HEK293 (cell line): ENCODE results near the gene NMB.

Source experiments
- BCL6B ChIP-seq: fragments of 450-650 bp; formaldehyde crosslinking; IDR thresholded peaks from 2 replicates; pipeline ENCODE4 v1.5.1; 2017; ENCODE audit warnings: missing biosample characterization, missing genetic modification characterization
- CTCF ChIP-seq: fragments of 450-650 bp; formaldehyde crosslinking; IDR thresholded peaks from 2 replicates; pipeline ENCODE4 v1.5.1; 2016; ENCODE audit warnings: missing biosample characterization, missing genetic modification characterization
- GLIS2 ChIP-seq: fragments of 450-650 bp; formaldehyde crosslinking; IDR thresholded peaks from 2 replicates; pipeline ENCODE4 v1.5.1; 2016; ENCODE audit warnings: missing biosample characterization, missing genetic modification characterization
- OVOL3 ChIP-seq: fragments of 450-650 bp; formaldehyde crosslinking; IDR thresholded peaks from 2 replicates; pipeline ENCODE4 v1.5.1; 2016; ENCODE audit warnings: missing biosample characterization, missing genetic modification characterization
- PRDM10 ChIP-seq: fragments of 450-650 bp; formaldehyde crosslinking; IDR thresholded peaks from 2 replicates; pipeline ENCODE4 v1.5.1; 2016; ENCODE audit warnings: missing biosample characterization, missing genetic modification characterization
- SP2 ChIP-seq: fragments of 450-650 bp; formaldehyde crosslinking; IDR thresholded peaks from 2 replicates; pipeline ENCODE4 v1.5.1; 2016; ENCODE audit warnings: missing biosample characterization, missing genetic modification characterization
- TCF7L2 ChIP-seq: IDR thresholded peaks from 2 replicates; pipeline ENCODE4 v1.6.1; 2011; ENCODE audit warnings: low read depth, mild to moderate bottlenecking, inconsistent platforms, low read length, moderate library complexity, borderline replicate concordance
- ZBTB6 ChIP-seq: fragments of 450-650 bp; formaldehyde crosslinking; IDR thresholded peaks from 2 replicates; pipeline ENCODE4 v1.5.1; 2017; ENCODE audit warnings: missing biosample characterization, missing genetic modification characterization
- ZNF280D ChIP-seq: fragments of 450-650 bp; formaldehyde crosslinking; IDR thresholded peaks from 2 replicates; pipeline ENCODE4 v1.5.1; 2016; ENCODE audit warnings: missing biosample characterization, missing genetic modification characterization
- ZNF366 ChIP-seq: fragments of 450-650 bp; formaldehyde crosslinking; conservative IDR thresholded peaks from 2 replicates; pipeline ENCODE4 v1.5.1; 2016; ENCODE audit warnings: missing biosample characterization, missing genetic modification characterization
- ZNF473 ChIP-seq: fragments of 450-650 bp; formaldehyde crosslinking; IDR thresholded peaks from 2 replicates; pipeline ENCODE4 v1.5.1; 2017; ENCODE audit warnings: missing biosample characterization, missing genetic modification characterization
- ZNF621 ChIP-seq: fragments of 450-650 bp; formaldehyde crosslinking; IDR thresholded peaks from 2 replicates; pipeline ENCODE4 v1.5.1; 2017; ENCODE audit warnings: missing biosample characterization, missing genetic modification characterization
- ZNF677 ChIP-seq: fragments of 450-650 bp; IDR thresholded peaks from 2 replicates; pipeline ENCODE4 v1.5.0; 2018; ENCODE audit warnings: missing biosample characterization, mild to moderate bottlenecking, missing genetic modification characterization, moderate library complexity
- ZSCAN23 ChIP-seq: fragments of 450-650 bp; formaldehyde crosslinking; IDR thresholded peaks from 2 replicates; pipeline ENCODE4 v1.5.1; 2016; ENCODE audit warnings: missing biosample characterization, missing genetic modification characterization

The NMB gene

GRCh38 chr15:84633311-84634227 lies 24.4 kb downstream of the NMB start (continued):
- no peak for TF ChIP-seq BCL6B (tag by site-specific recombination)
- TF ChIP-seq ZNF366 = no peak
- no peak for TF ChIP-seq ZNF621 (tag by site-specific recombination)
- no peak for TF ChIP-seq ZNF473 (tag by site-specific recombination)
- no peak for TF ChIP-seq TCF7L2
- no peak for TF ChIP-seq PRDM10 (tag by site-specific recombination)
- TF ChIP-seq CTCF (tag by site-specific recombination) = peak; percentile 36; the same call in 1 of the 2 replicates
- peak; percentile 64 for TF ChIP-seq GLIS2
- TF ChIP-seq ZNF280D (tag by site-specific recombination) = no peak
- TF ChIP-seq SP2 (tag by site-specific recombination) = 0 out of 2 replicates have a peak, but pooled peaks have one; percentile 9
- TF ChIP-seq ZNF677 (tag by site-specific recombination) = no peak
- TF ChIP-seq ZBTB6 = no peak
- TF ChIP-seq OVOL3 (tag by site-specific recombination) = no peak
- no peak for TF ChIP-seq ZSCAN23
